Uterus (tissue), 4 donors: Measurements from ENCODE around the gene PRKAG2. TPM values are rescaled to one million over a fixed set of nuclear protein-coding genes. Genes with fewer than 3 reads are reported as not detected.
"Not testable (repeated sequence)": the region's sequence is repeated elsewhere in the genome, so short reads cannot be mapped to it uniquely, and the experiment has no call there.

ENCODE experiments used
- DNase-seq, 2 donors: peaks; one replicate each; pipeline ENCODE4 v3.0.0-alpha.2; 2019 to 2020
- H3K27ac ChIP-seq, 2 donors: fragments of 200-600 bp; sonication (generic); 1 replicate in 1 of 2; 2 replicates in 1 of 2; pipeline ENCODE4 v1.5.1; 2016 to 2018
- H3K27me3 ChIP-seq, 2 donors: fragments of 200-600 bp; sonication (generic); one replicate each; pipeline ENCODE4 v1.5.1; 2018 to 2019; ENCODE audit warnings: control low read depth in 1 of 2
- H3K36me3 ChIP-seq, 2 donors: fragments of 200-600 bp; sonication (generic); one replicate each; pipeline ENCODE4 v1.5.1; 2019; ENCODE audit warnings: control low read depth in 1 of 2
- H3K4me1 ChIP-seq, 2 donors: fragments of 200-600 bp; sonication (generic); one replicate each; pipeline ENCODE4 v1.5.1; 2018 to 2019; ENCODE audit warnings: control low read depth in 1 of 2
- H3K4me3 ChIP-seq, 2 donors: fragments of 200-600 bp; sonication (generic); 1 replicate in 1 of 2; 2 replicates in 1 of 2; pipeline ENCODE4 v1.5.1; 2018 to 2019; ENCODE audit warnings: mild to moderate bottlenecking in 1 of 2
- H3K9me3 ChIP-seq, 2 donors: fragments of 200-600 bp; sonication (generic); one replicate each; pipeline ENCODE4 v1.5.1; 2019; ENCODE audit warnings: control low read depth in 1 of 2
- POLR2A ChIP-seq, 2 donors: fragments of 450-650 bp; IDR thresholded peaks; one replicate each; pipeline ENCODE4 v1.6.1; 2016; ENCODE audit warnings: antibody characterized with exemption in 2 of 2, mild to moderate bottlenecking in 1 of 2, moderate library complexity in 1 of 2
- intact Hi-C: fragments of 100-400 bp; cut with DNase I; formaldehyde crosslinking; loops from one replicate; pipeline ENCODE4 v1.15.1; 2023; ENCODE audit warnings: low total_unique reads
- total RNA-seq, 4 donors: library from RNA; depleted of rRNA in 3 of 4; stranded (reverse); fragments of >200 nt in 3 of 4; gene quantifications; one replicate each; pipeline versions ENCODE4 v1.1.0 to v1.2.4, GENCODE V29; 2014 to 2023
- TF ChIP-seq, protein P1 (sequence below), 4 experiments: fragments of 200-600 bp in 2 of 4; fragments of 450-650 bp in 2 of 4; sonication (generic) in 2 of 4; IDR thresholded peaks; one replicate each; pipeline ENCODE4 v1.5.1; 2016 to 2019; ENCODE audit warnings: antibody characterized with exemption in 4 of 4, mild to moderate bottlenecking in 2 of 4, moderate library complexity in 1 of 4
- donor health status: DM: yes; HTN: yes; CAD: no.

PRKAG2 gene
- total RNA-seq, 4 donors from 2014 or later: 15.1 to 66.2 (median 33.6) TPM

DNA sequence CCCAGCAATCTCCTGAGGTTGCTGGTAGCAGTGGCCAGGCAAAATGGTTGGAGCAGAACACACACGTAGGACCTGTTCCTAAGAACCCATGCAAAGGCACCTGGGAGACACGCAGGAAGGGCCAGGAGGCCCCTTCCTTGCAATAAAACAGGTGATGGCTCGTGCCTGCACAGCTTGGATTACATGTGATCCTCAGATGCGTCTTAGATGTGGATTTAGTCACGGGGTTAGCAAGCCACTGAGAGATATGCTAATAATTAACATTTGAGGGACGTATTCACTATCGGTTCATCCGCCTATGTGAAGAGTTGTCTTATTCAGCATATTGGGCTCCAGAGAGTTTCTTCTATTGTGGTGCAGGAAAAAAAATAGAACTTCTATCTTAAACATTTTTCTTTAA is 352.6 kb downstream of the PRKAG2 start:
- no peaks in the 10 kb centered on the region for H3K4me1 ChIP-seq
- intact Hi-C loops: no loop called here
- H3K27ac ChIP-seq: no peak overlapping the region
- DNase-seq: no peak
- H3K27me3 ChIP-seq: no peaks in the 10 kb centered on the region
- no peak for TF ChIP-seq POLR2A (IDR thresholded peaks at IDR 0.05)
- TF ChIP-seq, protein P1, sequence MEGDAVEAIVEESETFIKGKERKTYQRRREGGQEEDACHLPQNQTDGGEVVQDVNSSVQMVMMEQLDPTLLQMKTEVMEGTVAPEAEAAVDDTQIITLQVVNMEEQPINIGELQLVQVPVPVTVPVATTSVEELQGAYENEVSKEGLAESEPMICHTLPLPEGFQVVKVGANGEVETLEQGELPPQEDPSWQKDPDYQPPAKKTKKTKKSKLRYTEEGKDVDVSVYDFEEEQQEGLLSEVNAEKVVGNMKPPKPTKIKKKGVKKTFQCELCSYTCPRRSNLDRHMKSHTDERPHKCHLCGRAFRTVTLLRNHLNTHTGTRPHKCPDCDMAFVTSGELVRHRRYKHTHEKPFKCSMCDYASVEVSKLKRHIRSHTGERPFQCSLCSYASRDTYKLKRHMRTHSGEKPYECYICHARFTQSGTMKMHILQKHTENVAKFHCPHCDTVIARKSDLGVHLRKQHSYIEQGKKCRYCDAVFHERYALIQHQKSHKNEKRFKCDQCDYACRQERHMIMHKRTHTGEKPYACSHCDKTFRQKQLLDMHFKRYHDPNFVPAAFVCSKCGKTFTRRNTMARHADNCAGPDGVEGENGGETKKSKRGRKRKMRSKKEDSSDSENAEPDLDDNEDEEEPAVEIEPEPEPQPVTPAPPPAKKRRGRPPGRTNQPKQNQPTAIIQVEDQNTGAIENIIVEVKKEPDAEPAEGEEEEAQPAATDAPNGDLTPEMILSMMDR (IDR thresholded peaks at IDR 0.05): no peak
- no peaks in the 10 kb centered on the region for H3K9me3 ChIP-seq
- H3K4me3 ChIP-seq: no peak overlapping the region
- H3K36me3 ChIP-seq: no peaks in the 10 kb centered on the region

DNA sequence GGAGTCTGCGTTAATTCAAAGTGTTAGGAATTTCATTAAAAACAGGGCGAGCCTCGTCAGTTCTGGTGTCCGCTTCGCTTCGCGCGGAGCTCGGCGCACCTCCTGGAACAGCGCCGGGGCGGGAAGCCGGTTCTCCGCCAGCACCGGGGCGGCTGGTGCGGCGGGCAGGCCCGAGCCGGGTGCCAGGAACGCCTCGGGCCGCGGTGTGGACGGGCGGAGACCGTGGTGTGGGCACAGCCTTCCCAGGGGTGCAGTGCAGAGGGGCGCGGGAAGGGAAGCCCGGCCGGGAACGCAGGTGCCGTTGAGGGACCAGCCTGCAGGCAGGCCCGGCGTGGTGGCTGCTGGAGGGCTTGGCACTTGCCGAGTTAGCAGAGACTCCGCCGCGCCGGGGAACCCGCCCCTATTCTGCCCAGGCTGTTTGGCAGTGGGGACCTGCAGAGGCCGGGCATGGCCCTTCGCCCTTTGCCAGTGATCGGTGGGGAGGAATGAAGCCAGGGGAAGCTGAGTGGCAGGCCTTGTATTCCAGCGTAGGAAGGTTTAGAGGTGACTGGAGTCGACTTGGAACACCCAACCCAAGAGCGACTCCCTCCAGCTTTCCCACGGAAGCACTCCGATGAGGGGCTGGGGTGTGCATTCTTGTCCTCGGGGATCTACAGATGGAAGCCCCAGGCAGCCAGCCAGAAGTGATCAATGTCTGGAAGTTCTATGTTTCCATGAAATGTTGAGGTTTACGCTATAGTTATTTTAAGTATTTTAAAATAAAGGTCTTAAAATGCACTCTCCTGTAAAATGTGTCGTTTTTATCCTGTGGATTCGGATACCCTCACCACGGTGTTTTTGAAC is 356.3 kb downstream of the PRKAG2 start:
- intact Hi-C loops: no loop called here
- Histone ChIP-seq H3K4me1 (no peaks in the 10 kb centered on the region), H3K27me3 (no peaks in the 10 kb centered on the region), H3K36me3 (no peaks in the 10 kb centered on the region), H3K4me3 (peak overlapping the region; percentile 20 to 37), H3K9me3 (no peaks in the 10 kb centered on the region), H3K27ac (peak overlapping the region; percentile 96 to 100)
- no peak for TF ChIP-seq POLR2A (IDR thresholded peaks at IDR 0.05)
- TF ChIP-seq, protein P1 (IDR thresholded peaks at IDR 0.05): no peak
- DNase-seq: peak; percentile 52 to 56

DNA sequence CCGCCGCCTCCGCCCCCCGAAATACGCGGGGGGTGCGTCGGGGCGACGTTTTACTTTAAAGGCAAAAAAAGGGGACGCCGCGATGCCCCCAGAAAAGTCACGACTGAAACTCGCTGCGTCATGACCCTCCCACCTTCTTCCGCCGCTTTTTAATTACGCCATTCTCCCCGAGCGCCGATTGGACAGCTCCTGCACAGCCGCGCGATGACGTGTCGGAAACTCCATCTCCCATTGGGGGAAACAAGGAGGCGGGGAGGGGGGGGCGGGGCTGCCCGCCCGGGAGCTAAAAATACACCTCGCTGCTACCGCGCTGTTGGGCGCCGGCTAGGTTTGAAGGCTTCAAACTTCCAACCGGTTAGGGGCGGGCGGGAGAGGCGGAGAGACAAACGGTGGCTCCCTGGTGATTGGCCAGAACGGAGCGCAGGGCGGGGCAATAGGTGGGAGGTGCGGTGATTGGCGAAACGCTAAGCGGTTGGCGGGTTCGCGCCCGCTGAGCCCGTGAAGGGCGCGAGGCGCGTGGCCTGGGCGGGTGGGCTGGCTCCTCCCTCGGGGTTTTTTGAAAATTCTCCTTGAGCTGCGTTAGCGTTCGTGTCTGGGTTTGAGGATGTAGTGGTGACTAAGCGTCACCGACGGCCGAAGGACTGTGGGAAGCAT is 357.0 kb downstream of the PRKAG2 start, which contains the start of gene RHEB:
Gene RHEB, minus strand, starts transcription at position 131 of the 654 bp plus-strand sequence. CDS start 384 bp downstream, outside the sequence.
- no peaks in the 10 kb centered on the region for H3K27me3 ChIP-seq
- H3K36me3 ChIP-seq: no peaks in the 10 kb centered on the region
- peak in 1 of 2 donors; percentile 51 for TF ChIP-seq POLR2A (IDR thresholded peaks at IDR 0.05)
- TF ChIP-seq, protein P1 (IDR thresholded peaks at IDR 0.05): peak in 1 of 4 experiments; percentile 6
- H3K4me1 ChIP-seq: no peaks in the 10 kb centered on the region
- intact Hi-C loops: loop anchor here (5.0 kb wide), 1 partner anchor 58 kb away; no protein-coding TSS in a partner anchor
- H3K9me3 ChIP-seq: no peaks in the 10 kb centered on the region
- peak within 1 kb of the TSS; percentile 96 to 100 for H3K27ac ChIP-seq
- H3K4me3 ChIP-seq: peak within 1 kb of the TSS; percentile 85 to 98
- DNase-seq: peak; percentile 99

DNA sequence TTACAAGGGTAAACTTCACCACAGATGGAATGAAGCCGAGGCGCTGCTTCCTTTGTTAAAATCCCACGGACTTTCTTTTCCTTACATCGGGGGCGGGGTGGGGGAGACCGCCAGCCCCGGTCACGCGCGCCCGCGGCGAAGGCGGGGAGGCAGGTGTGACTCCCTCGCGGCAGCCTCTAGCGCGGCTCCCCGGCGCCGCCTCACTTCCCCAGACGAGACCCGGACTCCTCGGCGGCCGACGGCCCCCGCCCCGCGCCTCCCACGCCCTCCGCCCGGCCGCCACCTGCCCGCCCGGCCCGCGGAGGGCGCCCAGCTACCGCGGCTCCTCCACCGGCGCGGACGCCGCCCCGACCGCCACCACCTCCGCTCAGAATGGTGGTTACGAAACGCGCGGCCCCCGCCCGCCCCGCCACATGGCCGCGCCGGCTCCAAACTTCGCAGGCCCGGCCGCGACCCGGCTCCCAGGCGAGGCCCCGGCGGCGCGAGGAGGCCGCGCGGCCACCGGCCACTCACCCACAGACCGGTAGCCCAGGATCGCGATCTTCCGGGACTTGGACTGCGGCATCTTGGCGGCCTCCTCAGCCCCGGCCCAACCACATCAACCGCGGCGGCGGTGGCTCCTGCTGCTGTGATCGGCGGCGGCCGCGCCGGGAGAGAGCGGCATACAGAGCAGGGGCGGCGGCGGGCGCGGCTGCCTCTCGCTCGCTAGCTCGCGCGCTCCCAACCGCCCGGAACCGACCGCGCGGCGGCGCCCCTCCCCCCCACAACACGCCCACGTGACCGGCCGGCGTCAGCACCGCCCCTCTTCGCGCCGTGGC is 357.8 kb downstream of the PRKAG2 start:
- Histone ChIP-seq H3K27ac (peak overlapping the region; percentile 96 to 100), H3K4me3 (peak overlapping the region; percentile 85 to 98)
- not testable (repeated sequence) for H3K27me3 ChIP-seq, H3K36me3 ChIP-seq, H3K4me1 ChIP-seq, H3K9me3 ChIP-seq
- TF ChIP-seq POLR2A (IDR thresholded peaks at IDR 0.05): peak in 1 of 2 donors; percentile 67
- TF ChIP-seq, protein P1 (IDR thresholded peaks at IDR 0.05): peak in 3 of 4 experiments; percentile 9 to 21 (median 11)
- intact Hi-C loops: loop anchor here (5.0 kb wide), 1 partner anchor 57 kb away; no protein-coding TSS in a partner anchor
- peak; percentile 47 to 76 for DNase-seq
